ENCODE data around the gene CLEC10A.

CLEC10A gene

GRCh38 chr17:7068268-7068667 is 11.8 kb downstream of the CLEC10A start:
- H3K27me3 ChIP-seq (replicated peaks; ENCODE audit: insufficient read depth, low read length): peaks cover 69% of the 10 kb centered on the region
- no peak overlapping the region for H3K4me2 ChIP-seq (ENCODE audit: low read depth, low read length)
- no peaks in the 10 kb centered on the region for H3K4me1 ChIP-seq (ENCODE audit: low read length)
- H3K27ac ChIP-seq (ENCODE audit: low read length): no peak overlapping the region
- no peak for DNase-seq
- no peaks in the 10 kb centered on the region for H3K9me3 ChIP-seq (replicated peaks; ENCODE audit: insufficient read depth, low read length)
- TF ChIP-seq EZH2phosphoT487 (IDR thresholded peaks at IDR 0.05; ENCODE audit: low read length): no peak
- no peak for TF ChIP-seq EZH2 (optimal IDR thresholded peaks at IDR 0.05; ENCODE audit: low read depth, low read length)
- TF ChIP-seq, protein P1, sequence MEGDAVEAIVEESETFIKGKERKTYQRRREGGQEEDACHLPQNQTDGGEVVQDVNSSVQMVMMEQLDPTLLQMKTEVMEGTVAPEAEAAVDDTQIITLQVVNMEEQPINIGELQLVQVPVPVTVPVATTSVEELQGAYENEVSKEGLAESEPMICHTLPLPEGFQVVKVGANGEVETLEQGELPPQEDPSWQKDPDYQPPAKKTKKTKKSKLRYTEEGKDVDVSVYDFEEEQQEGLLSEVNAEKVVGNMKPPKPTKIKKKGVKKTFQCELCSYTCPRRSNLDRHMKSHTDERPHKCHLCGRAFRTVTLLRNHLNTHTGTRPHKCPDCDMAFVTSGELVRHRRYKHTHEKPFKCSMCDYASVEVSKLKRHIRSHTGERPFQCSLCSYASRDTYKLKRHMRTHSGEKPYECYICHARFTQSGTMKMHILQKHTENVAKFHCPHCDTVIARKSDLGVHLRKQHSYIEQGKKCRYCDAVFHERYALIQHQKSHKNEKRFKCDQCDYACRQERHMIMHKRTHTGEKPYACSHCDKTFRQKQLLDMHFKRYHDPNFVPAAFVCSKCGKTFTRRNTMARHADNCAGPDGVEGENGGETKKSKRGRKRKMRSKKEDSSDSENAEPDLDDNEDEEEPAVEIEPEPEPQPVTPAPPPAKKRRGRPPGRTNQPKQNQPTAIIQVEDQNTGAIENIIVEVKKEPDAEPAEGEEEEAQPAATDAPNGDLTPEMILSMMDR (IDR thresholded peaks at IDR 0.05; ENCODE audit: low read length): no peak
- H3K36me3 ChIP-seq (replicated peaks; ENCODE audit: insufficient read depth, low read length): no peaks in the 10 kb centered on the region
- H2AFZ ChIP-seq (ENCODE audit: low read length): no peak overlapping the region
- H3K4me3 ChIP-seq (ENCODE audit: low read length): no peak overlapping the region
- no peaks in the 10 kb centered on the region for H3F3A ChIP-seq (ENCODE audit: insufficient read depth, low read length)
- H3K9me2 ChIP-seq (replicated peaks; ENCODE audit: insufficient read depth, low read length): no peaks in the 10 kb centered on the region
- H4K20me1 ChIP-seq (ENCODE audit: insufficient read depth, low read length): no peaks in the 10 kb centered on the region
- H3K9ac ChIP-seq (ENCODE audit: low read length): no peak overlapping the region
- no peaks in the 10 kb centered on the region for H3K79me2 ChIP-seq (ENCODE audit: low read length)

DNA sequence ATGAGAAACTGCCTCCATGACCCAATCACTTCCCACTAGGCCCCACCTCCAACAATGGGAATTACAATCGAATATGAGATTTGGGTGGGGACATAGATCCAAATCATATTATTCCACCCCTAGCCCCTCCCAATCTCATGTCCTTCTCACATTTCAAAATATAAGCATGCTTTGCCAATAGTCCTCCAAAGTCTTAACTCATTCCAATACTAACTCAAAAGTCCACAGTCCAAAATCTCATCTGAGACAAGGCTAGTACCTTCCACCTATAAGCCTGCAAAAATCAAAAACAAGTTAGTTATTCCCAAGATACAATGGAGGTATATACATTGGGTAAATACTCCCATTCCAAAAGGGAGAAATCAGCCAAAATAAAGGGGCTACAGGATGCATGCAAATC is 12.9 kb downstream of the CLEC10A start:
- Histone ChIP-seq H2AFZ (ENCODE audit: low read length) (no peak overlapping the region), H3K27me3 (replicated peaks; ENCODE audit: insufficient read depth, low read length) (peaks cover 69% of the 10 kb centered on the region), H3F3A (ENCODE audit: insufficient read depth, low read length) (no peaks in the 10 kb centered on the region), H4K20me1 (ENCODE audit: insufficient read depth, low read length) (no peaks in the 10 kb centered on the region), H3K9me2 (replicated peaks; ENCODE audit: insufficient read depth, low read length) (no peaks in the 10 kb centered on the region), H3K4me1 (ENCODE audit: low read length) (no peaks in the 10 kb centered on the region), H3K27ac (ENCODE audit: low read length) (no peak overlapping the region), H3K9me3 (replicated peaks; ENCODE audit: insufficient read depth, low read length) (no peaks in the 10 kb centered on the region), H3K79me2 (ENCODE audit: low read length) (no peaks in the 10 kb centered on the region), H3K9ac (ENCODE audit: low read length) (no peak overlapping the region), H3K4me3 (ENCODE audit: low read length) (no peak overlapping the region), H3K4me2 (ENCODE audit: low read depth, low read length) (no peak overlapping the region), H3K36me3 (replicated peaks; ENCODE audit: insufficient read depth, low read length) (no peaks in the 10 kb centered on the region)
- TF ChIP-seq EZH2phosphoT487 (IDR thresholded peaks at IDR 0.05; ENCODE audit: low read length): no peak
- TF ChIP-seq, protein P1 (IDR thresholded peaks at IDR 0.05; ENCODE audit: low read length): no peak
- TF ChIP-seq EZH2 (optimal IDR thresholded peaks at IDR 0.05; ENCODE audit: low read depth, low read length): no peak
- peak; percentile 1 for DNase-seq

DNA sequence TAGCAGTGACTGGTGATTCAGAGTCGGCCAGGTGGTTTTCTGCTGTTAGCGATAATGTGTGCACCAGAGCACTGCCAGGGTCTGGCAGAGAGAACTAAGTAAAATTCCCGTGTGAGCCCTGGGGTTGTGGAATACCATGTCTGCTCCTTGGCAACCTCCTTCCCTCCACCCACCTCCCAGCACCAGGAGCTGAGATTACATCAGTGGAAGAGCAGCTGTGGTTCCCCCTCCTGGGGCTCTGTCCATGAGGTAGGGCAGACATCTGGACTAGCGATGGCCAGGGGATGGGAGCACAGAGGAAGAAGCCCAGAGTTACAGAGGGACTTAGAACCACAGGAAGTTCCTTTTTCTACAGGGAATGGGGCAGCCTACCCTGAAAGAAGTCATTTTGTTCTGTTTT is 15.8 kb downstream of the CLEC10A start:
- H3K27ac ChIP-seq (ENCODE audit: low read length): no peak overlapping the region
- H3K4me1 ChIP-seq (ENCODE audit: low read length): no peaks in the 10 kb centered on the region
- no peak for DNase-seq
- H3K27me3 ChIP-seq (replicated peaks; ENCODE audit: insufficient read depth, low read length): peaks cover 73% of the 10 kb centered on the region
- H3K9ac ChIP-seq (ENCODE audit: low read length): no peak overlapping the region
- H3K9me2 ChIP-seq (replicated peaks; ENCODE audit: insufficient read depth, low read length): no peaks in the 10 kb centered on the region
- no peak overlapping the region for H2AFZ ChIP-seq (ENCODE audit: low read length)
- no peak for TF ChIP-seq EZH2phosphoT487 (IDR thresholded peaks at IDR 0.05; ENCODE audit: low read length)
- TF ChIP-seq, protein P1 (IDR thresholded peaks at IDR 0.05; ENCODE audit: low read length): no peak
- no peak for TF ChIP-seq EZH2 (optimal IDR thresholded peaks at IDR 0.05; ENCODE audit: low read depth, low read length)
- H3K9me3 ChIP-seq (replicated peaks; ENCODE audit: insufficient read depth, low read length): no peaks in the 10 kb centered on the region
- no peaks in the 10 kb centered on the region for H3K36me3 ChIP-seq (replicated peaks; ENCODE audit: insufficient read depth, low read length)
- H4K20me1 ChIP-seq (ENCODE audit: insufficient read depth, low read length): no peaks in the 10 kb centered on the region
- H3K4me3 ChIP-seq (ENCODE audit: low read length): no peak overlapping the region
- no peak overlapping the region for H3K4me2 ChIP-seq (ENCODE audit: low read depth, low read length)
- no peaks in the 10 kb centered on the region for H3F3A ChIP-seq (ENCODE audit: insufficient read depth, low read length)
- H3K79me2 ChIP-seq (ENCODE audit: low read length): no peaks in the 10 kb centered on the region
